GM11168 (cell line): Measurements from ENCODE around the gene ATG10.

Experiments
- in situ Hi-C: fragments of 300-500 bp; cut with MboI; formaldehyde crosslinking; loops from one replicate; pipeline ENCODE4 v1.12.0; 2022; ENCODE audit warnings: low sequenced_read_pairs; ENCODE audit not compliant: unreplicated experiment

The ATG10 gene

DNA sequence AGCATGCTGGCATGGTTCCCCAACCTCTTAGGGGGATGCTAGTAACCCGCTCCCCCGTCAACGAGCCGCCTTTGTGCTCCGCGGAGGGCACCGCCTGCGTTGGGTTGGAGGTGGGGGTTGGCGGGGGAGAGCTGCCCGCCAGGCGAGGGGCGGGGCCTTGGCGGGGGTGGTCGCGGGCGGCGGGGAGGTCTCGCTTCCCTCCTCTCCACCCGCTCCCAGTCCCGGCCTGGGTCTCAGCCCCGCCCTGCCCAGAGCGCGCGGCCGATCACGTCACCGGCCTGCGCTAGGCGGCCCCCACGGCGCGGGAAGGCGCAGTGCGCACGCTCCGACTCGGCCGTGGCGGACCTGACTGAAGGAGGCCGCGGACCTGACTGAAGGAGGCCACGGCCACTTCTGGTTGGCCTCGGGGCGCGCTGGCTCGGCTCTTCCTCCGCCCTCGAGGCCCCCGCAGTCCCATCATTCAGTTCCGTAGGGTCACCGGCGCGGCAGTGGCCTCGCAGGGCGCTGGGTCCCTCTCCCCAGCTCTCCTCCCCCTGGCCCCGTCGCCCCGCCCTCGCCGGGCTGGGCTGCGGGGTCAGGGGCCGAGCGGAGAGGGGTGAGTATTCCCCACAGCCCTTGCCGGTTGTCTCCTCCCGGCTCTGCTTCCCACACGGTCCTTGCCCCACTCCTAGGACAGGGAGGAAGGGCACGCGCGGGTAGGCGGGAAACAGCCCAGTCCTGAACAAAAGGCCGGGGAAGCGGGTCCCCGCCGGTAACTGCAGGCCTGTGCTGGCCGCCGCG, at the start of gene ATG10:
ATG10 (plus strand) TSS at position 312 of the 780 bp plus-strand sequence. CDS start 15,548 bp downstream, outside the sequence.
- in situ Hi-C loops: no loop called here

DNA sequence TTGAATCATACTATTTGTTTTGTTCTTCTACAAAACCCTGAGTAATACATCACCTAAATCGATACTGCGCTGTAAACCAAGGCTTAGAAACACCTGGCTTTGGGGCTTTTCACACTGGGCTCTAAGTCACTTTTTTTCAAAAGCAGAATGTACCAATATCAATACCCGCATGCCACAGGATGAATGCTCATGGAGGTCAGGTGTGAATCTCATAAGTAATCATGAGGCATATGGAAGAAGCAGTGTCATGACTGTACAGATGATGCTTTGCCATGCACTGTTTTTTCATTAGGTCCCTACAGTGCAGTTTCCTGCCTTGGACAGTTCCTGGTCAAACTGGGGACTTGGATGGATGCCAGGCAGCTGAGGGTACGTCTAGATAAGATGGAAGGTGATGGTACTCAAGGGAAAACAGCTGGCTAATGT, 49.0 kb upstream of the ATG10 start:
- in situ Hi-C loops: no loop called here

- in situ Hi-C loops: no loop called here
Observed at GRCh38 chr5:81924442-81924841, 47.4 kb upstream of the ATG10 start.

- in situ Hi-C loops: no loop called here
Observed at GRCh38 chr5:81925009-81925408, 46.8 kb upstream of the ATG10 start.

DNA sequence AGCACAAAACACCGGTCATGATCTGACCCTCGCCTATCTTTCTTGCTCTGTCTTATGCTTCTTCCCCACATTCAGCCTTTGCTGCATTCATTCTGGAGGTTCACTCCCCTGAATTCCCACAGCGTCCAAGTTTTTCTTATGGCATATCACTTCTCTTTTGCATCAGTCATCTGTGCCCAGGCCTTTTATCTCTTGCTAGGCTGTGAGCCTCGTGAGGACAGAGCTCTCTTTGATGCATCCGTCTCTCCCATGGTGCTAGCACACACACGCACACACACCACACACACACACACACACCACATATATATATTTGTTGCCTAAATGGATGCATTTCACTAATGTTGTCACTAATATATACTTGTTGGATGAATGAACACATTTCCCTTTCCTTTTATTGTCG, 45.8 kb upstream of the ATG10 start:
- in situ Hi-C loops: no loop called here

DNA sequence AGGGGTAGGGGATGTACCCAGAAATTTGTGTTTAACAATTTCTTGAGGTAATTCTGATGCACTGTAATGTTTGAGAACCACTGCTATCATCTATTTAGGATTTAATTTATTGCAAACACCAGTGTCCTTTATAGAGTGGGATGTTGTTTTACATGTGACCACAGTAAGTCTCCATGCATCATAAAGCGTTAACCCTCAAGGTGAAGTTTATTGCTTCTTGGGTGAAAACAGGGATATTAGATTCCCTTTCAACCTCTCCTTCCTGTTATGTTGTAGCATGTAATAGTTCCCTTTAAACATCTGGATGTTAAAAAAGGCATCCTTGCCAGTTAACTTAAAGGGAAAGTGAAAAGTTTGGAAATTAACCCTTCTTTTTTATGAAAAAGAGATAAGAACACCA, 35.8 kb upstream of the ATG10 start:
- in situ Hi-C loops: no loop called here

GRCh38 chr5:81936750-81937149, 35.1 kb upstream of the ATG10 start:
- in situ Hi-C loops: no loop called here

- in situ Hi-C loops: no loop called here
Observed at GRCh38 chr5:81942746-81943145, 29.1 kb upstream of the ATG10 start.

GRCh38 chr5:81948349-81948748, 23.5 kb upstream of the ATG10 start:
- in situ Hi-C loops: no loop called here

DNA sequence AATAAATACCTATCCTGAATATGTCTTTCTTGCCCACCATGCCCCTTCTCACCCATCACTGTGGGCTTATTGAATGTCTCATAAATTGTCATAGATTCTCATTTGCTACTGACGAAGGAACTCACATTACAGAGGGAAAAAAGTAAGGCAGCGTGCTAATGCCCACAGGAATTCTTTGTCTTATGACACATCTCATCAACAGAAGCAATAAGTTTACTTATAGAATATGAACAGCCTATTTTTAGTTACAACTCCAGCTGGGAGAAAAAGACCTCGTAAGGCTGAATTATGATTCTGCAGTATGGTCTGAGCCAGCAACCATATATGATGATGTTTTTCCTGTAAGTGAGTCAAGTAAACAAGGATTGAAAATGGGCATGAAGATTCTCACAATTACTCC, 22.4 kb upstream of the ATG10 start:
- in situ Hi-C loops: no loop called here

DNA sequence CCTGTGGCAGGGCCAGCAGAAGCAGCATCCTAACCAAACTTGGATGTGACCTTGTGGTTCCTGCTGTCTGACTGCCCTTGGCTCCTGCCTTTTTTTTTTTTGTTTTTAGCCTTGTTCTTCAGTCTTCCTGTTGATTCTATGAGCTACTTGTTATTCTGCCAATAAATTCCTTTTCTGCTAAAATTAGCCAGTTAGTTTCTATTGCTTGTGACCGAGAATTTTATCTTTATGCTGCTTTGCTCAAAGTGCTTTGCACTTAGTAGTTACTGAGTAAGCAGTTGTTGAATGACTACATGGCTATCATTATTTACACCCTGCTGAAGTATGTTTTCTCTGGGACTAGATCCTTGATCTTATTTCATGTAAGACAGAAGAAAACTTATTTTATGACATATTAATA, 20.8 kb upstream of the ATG10 start:
- in situ Hi-C loops: loop anchor here (10.0 kb wide), 1 partner anchor 416 kb away; no protein-coding TSS in a partner anchor

DNA sequence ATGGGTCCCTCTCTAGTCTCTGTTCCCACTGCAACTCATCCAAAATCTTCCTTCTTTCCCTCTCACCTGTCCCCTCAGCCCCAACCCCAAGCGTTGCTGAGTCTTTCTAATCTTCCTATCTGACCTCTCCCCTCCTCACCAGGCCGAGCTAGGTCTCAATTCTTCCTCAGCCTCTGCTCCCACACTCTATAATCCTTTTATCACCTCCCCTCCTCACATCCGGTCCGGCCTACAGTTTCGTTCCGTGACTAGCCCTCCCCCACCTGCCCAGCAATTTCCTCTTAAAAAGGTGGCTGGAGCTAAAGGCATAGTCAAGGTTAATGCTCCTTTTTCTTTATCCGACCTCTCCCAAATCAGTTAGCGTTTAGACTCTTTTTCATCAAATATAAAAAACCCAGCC, 17.0 kb upstream of the ATG10 start:
- in situ Hi-C loops: loop anchor here (10.0 kb wide), 1 partner anchor 420 kb away; no protein-coding TSS in a partner anchor

DNA sequence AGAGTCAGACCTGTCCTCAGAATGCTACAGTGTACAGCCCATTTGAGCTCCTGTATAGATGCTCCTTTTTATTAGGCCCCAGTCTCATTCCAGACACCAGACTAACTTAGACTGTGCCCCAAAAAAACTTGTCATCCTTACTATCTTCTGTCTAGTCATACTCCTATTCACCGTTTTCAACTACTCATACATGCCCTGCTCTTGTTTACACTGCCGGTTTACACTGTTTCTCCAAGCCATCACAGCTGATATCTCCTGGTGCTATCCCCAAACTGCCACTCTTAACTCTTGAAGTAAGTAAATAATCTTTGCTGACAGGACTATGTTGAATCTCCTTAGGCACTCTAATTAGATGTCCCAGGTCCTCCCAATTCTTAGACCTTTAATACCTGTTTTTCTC, 13.7 kb upstream of the ATG10 start:
- in situ Hi-C loops: loop anchor here (10.0 kb wide), 1 partner anchor 423 kb away; no protein-coding TSS in a partner anchor

DNA sequence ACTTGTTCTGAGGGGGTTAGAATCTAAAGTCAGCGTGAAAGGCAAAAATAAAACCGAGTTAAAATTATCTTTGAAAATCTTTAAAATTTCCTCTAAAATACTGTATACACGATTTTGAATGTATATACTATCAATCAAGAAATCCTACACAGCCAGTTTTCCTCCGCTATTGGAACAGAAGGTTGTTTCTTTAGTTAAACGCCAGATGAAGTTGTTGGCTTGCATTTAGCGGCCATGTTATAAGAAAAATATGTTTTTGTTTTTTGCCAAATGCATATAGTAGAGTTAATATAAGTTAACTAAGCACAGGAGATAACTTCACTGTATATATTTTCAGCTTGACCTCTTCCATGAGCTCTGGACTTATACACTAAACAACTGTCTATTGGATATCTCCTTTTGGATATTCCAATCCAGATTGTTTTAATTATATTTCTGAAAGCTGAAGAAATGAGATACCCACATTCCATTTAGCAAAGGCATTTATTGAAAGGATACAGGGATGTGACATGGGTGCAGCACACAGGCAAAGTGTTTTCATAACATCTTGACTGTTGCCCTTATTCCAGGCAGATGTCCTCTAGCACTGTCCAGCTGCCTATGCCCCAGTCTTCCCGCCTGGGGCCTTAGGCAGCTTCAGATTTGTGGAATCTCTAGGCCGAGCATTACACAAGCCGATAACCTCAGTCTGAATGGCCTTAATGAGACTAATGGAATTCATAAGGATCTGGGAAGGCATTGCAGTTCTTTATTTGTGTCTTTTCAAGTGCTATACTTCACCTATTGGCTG, 10.0 kb upstream of the ATG10 start:
- in situ Hi-C loops: no loop called here

DNA sequence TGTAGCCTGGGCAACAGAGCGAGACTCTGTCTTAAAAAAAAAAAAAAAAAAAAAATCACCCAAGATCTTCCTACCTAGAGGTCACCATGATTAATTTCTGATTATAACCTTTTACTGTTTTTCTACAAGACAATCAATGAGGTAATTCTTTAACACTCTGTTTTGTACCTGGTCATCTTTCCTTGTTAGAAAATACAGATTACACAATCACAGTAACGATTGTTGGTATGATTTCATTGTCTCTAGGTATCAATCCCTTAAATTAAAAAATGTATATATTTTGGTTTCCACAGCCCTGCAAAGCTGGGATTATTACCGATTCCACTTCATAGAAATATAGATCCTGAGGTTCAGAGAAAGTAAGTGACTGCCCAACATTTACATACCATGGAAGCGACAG, 8.3 kb upstream of the ATG10 start:
- in situ Hi-C loops: no loop called here

DNA sequence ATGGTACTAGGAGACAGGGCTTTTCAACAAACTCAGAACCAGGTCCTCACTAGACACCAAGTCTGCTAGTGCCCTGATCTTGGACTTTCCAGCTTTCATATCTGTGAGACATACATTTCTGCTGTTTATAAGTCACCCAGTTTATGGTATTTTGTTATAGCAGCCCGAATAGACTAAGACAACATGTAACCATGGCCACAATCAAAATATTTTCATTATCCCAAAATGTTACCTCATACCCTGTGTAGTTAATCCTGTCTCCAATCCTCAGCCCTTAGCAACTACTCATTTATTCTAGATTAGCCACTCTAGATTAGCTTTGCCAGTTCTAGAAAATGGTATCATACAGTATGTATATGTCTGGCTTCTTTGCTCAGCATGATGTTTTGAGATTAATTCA, 6.3 kb upstream of the ATG10 start:
- in situ Hi-C loops: no loop called here

DNA sequence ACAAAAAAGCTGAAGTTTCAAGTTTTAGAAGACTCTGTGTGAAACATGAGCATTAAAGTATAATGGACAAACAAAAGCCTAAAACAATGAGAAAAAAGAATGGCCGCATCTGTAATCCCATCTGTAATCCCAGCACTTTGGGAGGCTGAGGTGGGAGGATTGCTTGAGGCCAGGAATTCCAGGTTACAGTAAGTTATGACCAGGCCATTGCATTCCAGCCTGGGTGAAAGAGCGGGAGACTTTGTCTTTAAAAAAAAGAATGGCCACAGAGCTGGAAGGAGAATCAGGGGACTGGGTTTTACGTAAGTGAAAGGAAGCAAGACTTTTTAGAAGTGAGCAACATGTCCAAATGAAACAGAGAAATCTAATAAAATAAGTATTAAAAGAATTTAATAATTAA, 2.6 kb upstream of the ATG10 start:
- in situ Hi-C loops: no loop called here

GRCh38 chr5:81969912-81970311, 1.9 kb upstream of the ATG10 start:
- in situ Hi-C loops: no loop called here

GRCh38 chr5:81971111-81971711, 612 bp upstream of the ATG10 start:
- in situ Hi-C loops: no loop called here

DNA sequence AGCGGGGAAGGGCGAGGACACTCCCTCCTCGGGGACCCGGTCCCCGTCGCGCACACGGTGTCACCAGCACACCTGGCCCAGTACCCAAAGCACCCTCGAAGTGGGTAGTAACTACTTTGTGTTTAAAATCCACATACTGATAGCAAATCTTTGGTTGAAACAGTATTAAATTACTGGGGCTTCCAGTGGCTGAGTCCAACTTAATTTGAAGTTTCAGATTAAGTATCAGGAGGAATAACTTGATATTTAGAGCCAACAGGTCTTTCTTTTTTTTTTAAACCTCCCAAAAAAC, 615 bp downstream of the ATG10 start:
- in situ Hi-C loops: no loop called here

- in situ Hi-C loops: no loop called here
Observed at GRCh38 chr5:81980160-81980559, 8.3 kb downstream of the ATG10 start.
